Measurements from ENCODE around the gene ZNF467. TPM values are rescaled to one million over a fixed set of nuclear protein-coding genes. Genes with fewer than 3 reads are reported as not detected.

Gene ZNF467
- total and polyA plus RNA-seq, 3 donors from 2014 or later: 2.4 to 3.3 (median 2.9) TPM

DNA sequence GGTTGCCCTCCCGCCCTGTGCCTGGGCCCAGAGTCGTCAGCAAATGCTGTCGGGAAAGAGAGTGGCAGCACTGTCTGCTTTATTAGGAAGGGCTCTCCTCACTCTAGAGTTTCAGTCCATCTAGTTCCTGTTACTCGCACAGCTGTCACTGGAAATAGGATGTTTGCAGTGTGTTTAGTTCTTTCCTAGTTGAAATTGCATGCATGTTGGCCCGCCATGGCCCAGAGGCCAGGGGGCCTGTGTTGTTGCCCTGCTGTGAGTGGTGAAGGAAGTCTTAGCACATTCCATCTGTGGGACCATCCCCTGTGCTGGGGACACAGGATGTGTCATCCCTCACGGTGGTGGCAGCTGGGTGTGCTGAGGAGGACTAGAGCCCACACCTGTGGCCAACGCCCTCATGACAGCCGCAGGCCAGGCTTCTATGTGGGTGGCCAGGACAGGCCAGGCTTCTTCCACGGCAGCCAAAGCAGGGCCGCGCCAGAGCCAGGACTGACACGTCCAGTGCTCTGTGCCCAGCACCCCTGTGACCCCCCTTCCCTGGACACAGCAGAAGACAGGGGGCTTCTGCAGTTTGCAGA lies 45.4 kb downstream of the ZNF467 start:
- Histone ChIP-seq H3K27ac (no peak overlapping the region), H3K27me3 (no peaks in the 10 kb centered on the region), H3K4me3 (no peak overlapping the region), H3K36me3 (ENCODE audit: low read depth, missing control alignments) (peaks cover 3% of the 10 kb centered on the region), H3K9me3 (no peaks in the 10 kb centered on the region), H3K4me1 (no peaks in the 10 kb centered on the region)
- intact Hi-C loops (cut with DNase I; ENCODE audit: low total_unique reads): no loop called here
- DNase-seq: no peak
- WGBS, 2 donors: 85 to 88% methylated on average over 9 to 12 of the region's 12 CpGs
- TF ChIP-seq POLR2A (IDR thresholded peaks at IDR 0.05): no peak
- TF ChIP-seq, protein P1, sequence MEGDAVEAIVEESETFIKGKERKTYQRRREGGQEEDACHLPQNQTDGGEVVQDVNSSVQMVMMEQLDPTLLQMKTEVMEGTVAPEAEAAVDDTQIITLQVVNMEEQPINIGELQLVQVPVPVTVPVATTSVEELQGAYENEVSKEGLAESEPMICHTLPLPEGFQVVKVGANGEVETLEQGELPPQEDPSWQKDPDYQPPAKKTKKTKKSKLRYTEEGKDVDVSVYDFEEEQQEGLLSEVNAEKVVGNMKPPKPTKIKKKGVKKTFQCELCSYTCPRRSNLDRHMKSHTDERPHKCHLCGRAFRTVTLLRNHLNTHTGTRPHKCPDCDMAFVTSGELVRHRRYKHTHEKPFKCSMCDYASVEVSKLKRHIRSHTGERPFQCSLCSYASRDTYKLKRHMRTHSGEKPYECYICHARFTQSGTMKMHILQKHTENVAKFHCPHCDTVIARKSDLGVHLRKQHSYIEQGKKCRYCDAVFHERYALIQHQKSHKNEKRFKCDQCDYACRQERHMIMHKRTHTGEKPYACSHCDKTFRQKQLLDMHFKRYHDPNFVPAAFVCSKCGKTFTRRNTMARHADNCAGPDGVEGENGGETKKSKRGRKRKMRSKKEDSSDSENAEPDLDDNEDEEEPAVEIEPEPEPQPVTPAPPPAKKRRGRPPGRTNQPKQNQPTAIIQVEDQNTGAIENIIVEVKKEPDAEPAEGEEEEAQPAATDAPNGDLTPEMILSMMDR (IDR thresholded peaks at IDR 0.05): no peak

DNA sequence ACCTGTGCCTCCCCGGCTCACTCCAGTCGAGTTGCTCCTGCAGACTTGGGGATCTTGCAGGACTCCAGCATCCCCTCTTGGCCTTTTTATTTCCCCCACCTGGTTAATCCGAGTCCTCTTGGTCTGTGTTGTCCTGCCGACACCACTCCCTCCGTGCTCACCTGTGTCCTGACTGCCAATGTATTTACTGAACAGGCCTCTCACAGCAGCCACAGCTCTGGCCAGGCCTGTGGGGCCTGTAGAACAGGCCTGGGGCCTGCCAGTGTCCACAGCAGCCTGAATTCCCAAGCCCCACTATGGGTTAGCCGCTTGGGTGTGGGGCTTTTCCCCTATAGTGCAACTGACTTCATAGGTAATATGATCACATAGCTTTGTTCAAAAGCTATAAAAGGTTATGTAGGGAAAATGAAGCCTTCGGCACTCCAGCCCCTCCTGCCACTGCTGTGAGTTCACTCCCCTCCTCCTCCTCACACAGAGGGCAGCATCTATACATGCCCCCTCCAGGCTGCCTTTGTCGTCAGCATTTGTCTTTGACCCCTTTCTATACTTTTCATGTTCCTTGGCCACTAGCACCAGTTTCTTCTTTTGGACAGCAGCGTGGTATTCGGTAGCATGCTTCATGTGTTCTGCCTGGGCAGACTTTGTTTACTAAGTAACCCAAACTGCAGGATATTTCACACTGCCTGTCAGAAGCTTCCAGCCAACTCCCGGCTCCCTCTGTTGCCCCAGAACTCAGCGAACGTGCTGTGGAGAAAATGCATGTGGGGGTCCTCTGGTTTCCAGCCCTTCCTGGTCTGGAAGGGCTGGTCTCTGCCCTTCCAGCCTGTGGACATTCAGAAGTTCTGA lies 46.1 kb downstream of the ZNF467 start:
- H3K27ac ChIP-seq: no peak overlapping the region
- WGBS, 2 donors: 87 to 88% methylated on average over 13 of the region's 13 CpGs

DNA sequence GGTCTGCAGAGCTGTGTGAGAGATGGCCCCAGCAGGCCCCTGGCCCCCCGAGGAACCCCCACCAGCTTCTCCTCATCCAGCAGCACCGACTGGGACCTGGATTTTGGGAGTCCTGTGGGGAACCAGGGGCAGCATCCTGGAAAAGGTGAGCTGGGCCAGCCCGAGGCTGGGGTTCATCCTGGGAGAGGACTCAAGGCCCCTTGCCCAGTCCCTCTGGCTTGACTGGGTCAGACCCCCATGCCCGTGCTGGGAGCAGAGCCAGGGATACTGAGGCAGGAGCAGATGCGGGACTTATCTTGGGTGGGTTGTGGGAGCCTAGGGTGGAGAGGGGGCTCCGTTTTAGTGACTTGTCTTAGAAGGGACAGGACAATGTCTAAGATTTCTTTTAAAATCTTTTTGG lies 47.5 kb downstream of the ZNF467 start:
- H3K36me3 ChIP-seq (ENCODE audit: low read depth, missing control alignments): peaks cover 3% of the 10 kb centered on the region
- intact Hi-C loops (cut with DNase I; ENCODE audit: low total_unique reads): no loop called here

More for the DNA sequence above, 46.1 kb downstream of the ZNF467 start:
- Histone ChIP-seq H3K27me3 (no peaks in the 10 kb centered on the region), H3K36me3 (ENCODE audit: low read depth, missing control alignments) (peaks cover 3% of the 10 kb centered on the region), H3K4me1 (no peaks in the 10 kb centered on the region), H3K9me3 (no peaks in the 10 kb centered on the region), H3K4me3 (no peak overlapping the region)
- intact Hi-C loops (cut with DNase I; ENCODE audit: low total_unique reads): no loop called here
- no peak for DNase-seq
- TF ChIP-seq, protein P1 (IDR thresholded peaks at IDR 0.05): no peak

DNA sequence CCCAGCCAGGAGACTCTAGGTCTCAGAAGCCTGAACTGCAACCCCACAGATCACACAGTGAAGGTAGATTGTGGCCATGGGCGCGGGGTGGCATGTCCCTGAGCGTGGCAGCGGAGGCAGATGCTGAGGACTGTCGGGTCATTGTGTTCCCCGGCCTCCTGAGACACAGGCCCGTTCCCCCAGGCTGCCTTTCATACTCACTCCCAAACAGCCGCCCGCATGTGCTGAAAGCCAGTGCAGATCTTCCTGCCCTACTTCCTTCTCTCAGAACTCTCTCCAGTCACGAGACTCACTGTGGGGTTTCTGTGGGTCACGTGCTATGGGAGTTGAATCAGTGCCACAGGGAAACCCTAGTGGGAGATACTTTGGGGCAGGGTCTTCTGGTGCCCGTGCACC lies 48.0 kb downstream of the ZNF467 start:
- Histone ChIP-seq H3K4me3 (no peak overlapping the region), H3K36me3 (ENCODE audit: low read depth, missing control alignments) (peaks cover 3% of the 10 kb centered on the region), H3K4me1 (peaks cover 3% of the 10 kb centered on the region), H3K27ac (no peak overlapping the region), H3K27me3 (no peaks in the 10 kb centered on the region), H3K9me3 (no peaks in the 10 kb centered on the region)
- DNase-seq: no peak
- intact Hi-C loops (cut with DNase I; ENCODE audit: low total_unique reads): no loop called here
- 85 to 100% methylated on average over 9 to 12 of the region's 12 CpGs for WGBS, 2 donors
- TF ChIP-seq, protein P1 (IDR thresholded peaks at IDR 0.05): no peak
- no peak for TF ChIP-seq POLR2A (IDR thresholded peaks at IDR 0.05)

More for the DNA sequence above, 47.5 kb downstream of the ZNF467 start:
- H3K27me3 ChIP-seq: no peaks in the 10 kb centered on the region
- H3K9me3 ChIP-seq: no peaks in the 10 kb centered on the region
- TF ChIP-seq POLR2A (IDR thresholded peaks at IDR 0.05): no peak
- TF ChIP-seq, protein P1 (IDR thresholded peaks at IDR 0.05): no peak
- H3K4me1 ChIP-seq: no peaks in the 10 kb centered on the region
- H3K4me3 ChIP-seq: no peak overlapping the region
- DNase-seq: no peak
- WGBS, 2 donors: 78 to 91% methylated on average over 5 to 6 of the region's 6 CpGs
- H3K27ac ChIP-seq: no peak overlapping the region

All from testis (tissue), 3 donors.